DMS 273 (cell line): Measurements from ENCODE around the gene CCDC171.

Experiments used
- DNase-seq: peaks from one replicate; lab custom pipeline; 2025; ENCODE audit not compliant: unreplicated experiment; lab: John Stamatoyannopoulos, UW

Gene CCDC171

GRCh38 chr9:15867334-15867733 lies 314.5 kb downstream of the CCDC171 start:
- DNase-seq = no peak

- peak; percentile 46 for DNase-seq
Observed at GRCh38 chr9:15867988-15868387, 315.1 kb downstream of the CCDC171 start.

- peak; percentile 69 for DNase-seq
Observed at GRCh38 chr9:15873573-15874177, 320.8 kb downstream of the CCDC171 start.

GRCh38 chr9:15882328-15882727 lies 329.5 kb downstream of the CCDC171 start:
- no peak for DNase-seq

GRCh38 chr9:15882883-15883282 lies 330.0 kb downstream of the CCDC171 start:
- no peak for DNase-seq

- no peak for DNase-seq
Observed at GRCh38 chr9:15885464-15885863, 332.6 kb downstream of the CCDC171 start.

- no peak for DNase-seq
Observed at GRCh38 chr9:15889555-15889954, 336.7 kb downstream of the CCDC171 start.

- no peak for DNase-seq
Observed at GRCh38 chr9:15901572-15901971, 348.7 kb downstream of the CCDC171 start.

GRCh38 chr9:15909297-15909696 lies 356.5 kb downstream of the CCDC171 start:
- DNase-seq = no peak

- DNase-seq = peak; percentile 4
Observed at GRCh38 chr9:15915711-15916110, 362.9 kb downstream of the CCDC171 start.

GRCh38 chr9:15927161-15927560 lies 374.3 kb downstream of the CCDC171 start:
- no peak for DNase-seq

GRCh38 chr9:15935661-15936305 lies 382.9 kb downstream of the CCDC171 start:
- peak; percentile 9 for DNase-seq

- peak; percentile 25 for DNase-seq
Observed at GRCh38 chr9:15936306-15936921, 383.6 kb downstream of the CCDC171 start.

- DNase-seq = no peak
Observed at GRCh38 chr9:15942831-15943424, 390.1 kb downstream of the CCDC171 start.

GRCh38 chr9:15944341-15944740 lies 391.5 kb downstream of the CCDC171 start:
- no peak for DNase-seq

GRCh38 chr9:15959663-15960062 lies 406.8 kb downstream of the CCDC171 start:
- no peak for DNase-seq

GRCh38 chr9:15961217-15961616 lies 408.4 kb downstream of the CCDC171 start:
- no peak for DNase-seq

GRCh38 chr9:15965246-15965745 lies 412.5 kb downstream of the CCDC171 start:
- DNase-seq = no peak

GRCh38 chr9:15966471-15966870 lies 413.6 kb downstream of the CCDC171 start:
- no peak for DNase-seq

GRCh38 chr9:15967068-15967467 lies 414.2 kb downstream of the CCDC171 start:
- DNase-seq = no peak

GRCh38 chr9:15972760-15973159 lies 419.9 kb downstream of the CCDC171 start:
- no peak for DNase-seq
